EH (cell line): ENCODE results near the gene TNFAIP8L2.
"Not testable (repeated sequence)": the region's sequence is repeated elsewhere in the genome, so short reads cannot be mapped to it uniquely, and the experiment has no call there.

ENCODE experiments used
- DNase-seq: peaks from one replicate; pipeline ENCODE4 v3.0.0-alpha.2; 2015; ENCODE audit warnings: low read depth

TNFAIP8L2 gene

DNA sequence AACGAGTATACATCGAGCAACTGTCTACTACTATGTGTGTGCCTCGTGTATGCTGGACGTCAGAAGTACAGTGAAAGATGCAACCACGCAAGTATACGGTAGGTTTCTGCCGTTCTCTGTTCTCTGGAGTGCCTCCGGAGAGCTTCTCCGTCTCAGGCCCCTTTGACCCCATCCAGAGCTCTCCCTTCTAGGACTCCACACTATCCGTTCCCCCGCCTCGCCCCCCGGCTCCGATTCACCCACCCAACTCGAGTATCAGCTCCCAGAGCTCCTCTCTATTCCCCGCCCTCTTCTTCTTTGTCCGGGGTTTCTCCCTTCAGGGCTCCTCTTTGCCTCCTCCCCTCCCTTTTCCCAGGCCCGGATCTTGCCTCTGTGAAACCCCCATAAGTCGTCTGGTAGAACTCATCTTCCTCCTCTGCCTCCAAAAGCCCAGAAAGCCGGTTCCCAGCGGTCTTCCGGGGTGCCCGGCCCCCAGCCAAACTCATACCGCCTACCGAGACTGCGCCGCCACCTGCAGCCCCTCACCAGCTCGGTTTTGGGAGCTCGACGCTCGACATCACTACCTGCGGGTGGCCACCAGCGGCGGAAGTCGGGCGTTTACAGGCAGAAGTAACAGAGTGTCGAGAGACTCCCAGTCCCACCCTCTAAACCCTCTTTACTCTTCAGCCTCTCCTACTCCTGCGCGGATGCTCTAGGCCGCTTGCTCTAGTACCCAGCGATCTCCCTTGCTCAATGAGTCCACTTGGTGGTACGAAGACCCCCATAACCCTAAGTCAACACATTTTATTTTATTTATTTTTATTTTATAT, 33.4 kb downstream of the TNFAIP8L2 start, which contains the start of gene VPS72:
Gene VPS72 (minus strand): TSS at position 561 of the 809 bp plus-strand sequence. CDS start 76 bp downstream, at position 485.
- DNase-seq, result peak; percentile 90

DNA sequence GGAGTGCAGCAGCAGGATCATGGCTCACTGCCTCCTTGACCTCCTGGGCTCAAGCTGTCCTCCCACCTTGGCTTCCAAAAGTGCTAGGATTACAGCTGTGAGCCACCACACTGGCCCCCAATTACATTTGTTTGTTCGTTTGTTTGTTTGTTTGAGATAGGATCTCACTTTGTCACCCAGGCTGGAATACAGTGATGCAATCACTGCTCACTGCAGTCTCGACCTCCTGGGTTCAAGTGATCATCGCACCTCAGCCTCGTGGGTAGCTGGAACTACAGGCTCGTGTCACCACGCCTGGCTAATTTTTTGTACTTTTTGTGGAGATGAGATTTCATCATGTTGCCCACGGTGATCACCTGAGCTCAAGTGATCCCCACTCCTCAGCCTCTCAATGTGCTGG, 35.6 kb downstream of the TNFAIP8L2 start:
- no peak for DNase-seq

DNA sequence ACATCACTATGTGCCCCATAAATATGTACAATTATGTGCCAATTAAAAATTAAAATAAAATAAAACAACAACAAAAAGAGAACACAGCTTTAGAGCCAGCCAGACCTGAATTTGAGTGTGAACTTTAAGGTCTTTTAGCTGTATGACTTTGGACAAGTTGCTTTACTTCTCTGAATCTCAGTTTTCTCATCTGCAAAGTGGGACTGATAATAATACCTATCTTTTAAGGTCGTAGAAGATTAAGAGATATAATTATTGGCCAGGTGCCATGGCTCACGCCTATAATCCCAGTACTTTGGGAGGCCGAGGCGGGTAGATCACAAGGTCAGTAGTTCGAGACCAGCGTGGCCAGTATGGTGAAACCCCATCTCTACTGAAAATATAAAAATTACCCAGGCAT, 36.9 kb downstream of the TNFAIP8L2 start:
- no peak for DNase-seq

DNA sequence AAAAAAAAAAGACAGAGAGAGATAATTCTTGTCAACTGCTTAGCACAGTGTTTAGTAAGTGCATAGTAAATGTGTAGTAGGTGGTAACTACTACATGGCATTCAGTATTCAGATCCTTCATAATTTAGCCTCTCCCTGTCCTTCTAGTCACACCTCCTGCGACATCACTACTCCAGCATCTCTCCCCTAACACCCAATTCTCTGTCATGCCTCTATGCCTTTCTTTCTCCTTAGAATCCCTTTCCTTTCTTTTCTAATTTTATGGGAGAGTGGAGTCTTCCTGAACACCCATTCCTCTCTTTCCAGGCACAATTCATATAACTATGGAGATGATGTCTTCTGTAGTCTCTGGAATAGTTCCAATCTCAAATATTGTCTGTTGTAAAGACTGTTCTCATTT, 37.4 kb downstream of the TNFAIP8L2 start:
- DNase-seq, result no peak

DNA sequence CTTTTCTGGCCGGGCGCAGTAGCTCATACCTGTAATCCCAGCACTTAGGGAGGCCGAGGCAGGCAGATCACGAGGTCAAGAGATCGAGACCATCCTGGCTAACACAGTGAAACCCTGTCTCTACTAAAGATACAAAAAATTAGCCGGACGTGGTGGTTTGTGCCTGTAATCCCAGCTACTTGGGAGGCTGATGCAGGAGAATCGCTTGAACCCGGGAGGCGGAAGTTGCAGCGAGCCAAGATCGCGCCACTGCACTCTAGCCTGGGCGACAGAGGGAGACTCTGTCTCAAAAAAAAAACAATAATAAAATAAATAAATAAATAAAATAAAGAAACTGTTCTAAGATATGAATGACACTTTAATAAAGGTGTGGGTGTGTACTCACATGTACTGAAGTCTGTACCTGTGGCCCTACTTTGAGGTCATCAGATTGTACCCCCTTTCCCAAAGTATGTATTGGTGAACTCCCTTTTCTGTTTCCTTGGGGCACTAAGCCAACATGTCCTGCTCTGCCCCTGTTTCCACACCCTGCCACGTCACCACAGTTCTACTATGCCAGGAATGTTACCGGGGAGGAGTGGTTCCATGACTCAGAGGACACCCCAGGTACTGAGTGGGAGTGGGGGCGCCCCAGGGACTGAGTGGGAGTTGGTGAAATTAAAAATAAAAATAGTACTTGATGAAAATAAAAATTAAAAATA, 38.6 kb downstream of the TNFAIP8L2 start:
- peak; percentile 91 for DNase-seq

DNA sequence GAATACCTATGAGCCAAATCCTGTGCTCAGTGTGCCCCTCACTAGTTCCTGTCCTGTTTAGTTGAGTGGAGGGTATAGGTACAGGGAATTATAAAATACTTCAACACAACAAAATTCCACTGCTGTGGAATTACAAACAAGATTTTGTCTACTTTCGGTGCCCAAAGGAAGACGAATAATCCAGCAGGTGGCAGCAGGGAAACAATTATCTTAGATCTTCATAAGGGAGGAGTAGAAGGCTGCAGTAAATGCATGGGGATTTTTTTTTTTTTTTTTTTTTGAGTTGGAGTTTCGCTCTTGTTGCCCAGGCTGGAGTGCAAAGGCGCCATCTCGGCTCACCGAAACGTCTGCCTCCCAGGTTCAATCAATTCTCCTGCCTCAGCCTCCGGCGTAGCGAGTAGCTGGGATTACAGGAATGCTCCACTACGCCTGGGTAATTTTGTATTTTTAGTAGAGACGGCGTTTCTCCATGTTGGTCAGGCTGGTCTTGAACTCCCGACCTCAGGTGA, 39.9 kb downstream of the TNFAIP8L2 start:
- DNase-seq, result peak; percentile 90

DNA sequence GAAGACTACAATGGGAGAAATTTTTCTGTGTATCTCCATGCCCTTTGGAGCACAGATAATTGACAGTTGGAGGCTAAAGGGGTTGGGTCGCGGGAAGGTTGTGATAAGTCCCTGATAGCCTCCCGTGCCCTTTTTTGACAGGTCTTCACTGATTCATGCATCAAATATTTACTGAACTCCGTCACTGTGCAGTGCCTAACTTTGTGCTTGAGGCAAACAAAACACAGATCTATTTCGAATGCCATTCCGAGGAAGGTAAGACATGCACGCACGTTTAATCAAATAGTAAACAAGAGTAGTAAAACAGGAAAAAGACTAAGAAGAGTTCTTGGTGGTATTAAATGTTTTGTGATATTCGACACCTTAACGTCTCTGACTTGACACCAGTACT, 41.4 kb downstream of the TNFAIP8L2 start:
- no peak for DNase-seq

DNA sequence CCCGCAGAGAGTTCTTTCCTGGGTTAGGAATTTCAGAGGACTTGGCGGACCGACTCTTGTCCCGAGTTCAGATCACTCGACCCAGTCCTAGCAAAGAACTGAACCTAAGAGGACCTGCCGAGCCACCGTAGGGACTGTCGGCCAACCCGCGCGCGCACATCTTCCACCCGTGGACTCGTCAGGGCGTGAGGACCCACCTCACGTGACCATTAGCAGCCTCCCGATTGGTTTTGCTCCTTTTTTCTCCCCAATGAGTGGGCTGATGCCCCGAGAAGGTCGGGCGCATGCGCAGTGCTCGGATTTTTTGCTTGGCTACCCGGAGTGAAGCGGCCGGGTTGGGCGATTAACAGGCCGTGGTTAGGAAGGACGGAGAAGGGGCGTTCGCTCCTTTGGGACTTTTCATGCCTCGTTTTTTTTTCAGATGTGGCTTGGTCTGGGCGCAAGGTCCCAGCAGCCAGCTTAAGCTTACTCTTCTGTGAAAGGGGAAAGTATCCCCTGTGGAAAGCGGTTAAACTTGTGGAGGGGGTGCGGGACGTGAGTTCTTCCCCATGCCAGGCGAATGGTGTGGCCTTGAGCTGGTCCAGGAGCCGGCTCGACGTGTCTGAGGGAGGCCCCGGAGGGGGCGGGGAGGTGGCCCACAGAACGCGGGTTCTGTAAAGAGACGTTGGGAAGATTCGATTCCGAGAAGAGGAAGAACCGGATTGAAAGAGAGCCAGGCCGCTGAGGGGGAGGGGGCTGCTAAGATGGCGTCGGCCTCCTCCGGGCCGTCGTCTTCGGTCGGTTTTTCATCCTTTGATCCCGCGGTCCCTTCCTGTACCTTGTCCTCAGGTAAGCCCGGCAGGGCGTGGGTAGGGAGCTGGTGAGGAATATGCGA, 42.0 kb downstream of the TNFAIP8L2 start, which contains the start of gene PIP5K1A:
Gene PIP5K1A (plus strand): TSS at position 299 of the 874 bp plus-strand sequence. CDS start 445 bp downstream, at position 744.
- DNase-seq, result peak; percentile 99

DNA sequence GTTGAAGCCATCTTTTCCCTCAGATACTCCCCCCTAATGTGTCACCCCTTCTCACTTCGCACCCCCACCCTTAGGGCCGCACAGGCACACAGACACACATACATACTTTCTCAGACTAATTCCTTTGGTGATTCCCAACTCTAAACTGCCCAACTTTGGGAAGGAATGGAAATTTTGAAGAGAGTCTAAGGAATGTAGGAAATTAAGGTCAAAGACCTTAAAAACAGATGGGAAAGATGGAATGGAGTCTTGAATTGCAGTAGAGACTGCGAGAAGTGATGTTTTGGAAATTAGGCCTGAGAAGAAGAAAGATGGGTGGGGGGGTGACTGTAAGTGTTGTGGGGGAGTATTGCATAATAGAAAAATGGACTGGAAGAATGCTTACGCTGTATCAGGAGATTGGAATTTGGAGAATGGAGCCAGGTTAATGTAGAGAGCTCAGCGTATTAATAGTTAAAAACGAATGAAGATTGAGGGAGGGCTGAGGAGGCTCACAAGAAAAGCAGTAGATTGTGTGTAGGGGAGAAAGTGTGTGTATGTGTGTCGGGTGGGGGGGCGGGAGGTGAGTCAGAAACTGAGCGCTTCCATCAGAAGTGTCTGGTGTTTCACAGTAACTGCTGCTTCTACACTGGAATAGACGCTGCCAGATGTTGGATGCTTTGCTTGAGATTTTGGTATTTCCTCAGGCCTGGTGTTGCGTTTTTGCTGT, 43.6 kb downstream of the TNFAIP8L2 start:
- peak; percentile 92 for DNase-seq

DNA sequence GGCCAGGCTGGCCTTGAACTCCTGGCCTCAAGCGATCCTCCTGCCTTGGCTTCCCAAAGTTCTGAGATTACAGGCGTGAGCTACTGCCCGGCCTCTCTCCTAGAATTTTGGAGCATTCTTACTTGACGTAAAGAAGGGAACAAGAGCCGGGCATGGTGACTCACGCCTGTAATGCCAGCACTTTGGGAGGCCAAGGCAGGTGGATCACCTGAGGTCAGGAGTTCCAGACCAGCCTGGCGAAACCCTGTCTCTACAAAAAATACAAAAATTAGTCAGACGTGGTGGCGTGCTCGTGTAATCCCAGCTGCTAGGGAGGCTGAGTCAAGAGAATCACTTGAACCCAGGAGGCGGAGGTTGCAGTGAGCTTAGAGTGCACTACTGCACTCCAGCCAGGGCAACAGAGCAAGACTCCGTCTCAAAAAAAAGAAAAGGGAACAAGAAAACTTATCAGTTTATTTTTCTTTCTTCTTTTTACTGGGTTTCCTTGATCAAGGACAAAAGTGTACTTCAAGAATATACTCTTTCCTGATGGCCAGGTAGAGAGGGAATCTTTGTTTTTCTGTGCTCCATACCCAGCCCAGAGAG, 49.0 kb downstream of the TNFAIP8L2 start:
- DNase-seq, result not testable (repeated sequence)
